ENCODE data around the gene SLC8A1. TPM values are rescaled to one million over a fixed set of nuclear protein-coding genes. Genes with fewer than 3 reads are reported as not detected.

Gene SLC8A1
- total and polyA plus RNA-seq, 2 donors (not counting 1 experiment from before 2014, with no cell fraction given) = 17.4 to 109 TPM

DNA sequence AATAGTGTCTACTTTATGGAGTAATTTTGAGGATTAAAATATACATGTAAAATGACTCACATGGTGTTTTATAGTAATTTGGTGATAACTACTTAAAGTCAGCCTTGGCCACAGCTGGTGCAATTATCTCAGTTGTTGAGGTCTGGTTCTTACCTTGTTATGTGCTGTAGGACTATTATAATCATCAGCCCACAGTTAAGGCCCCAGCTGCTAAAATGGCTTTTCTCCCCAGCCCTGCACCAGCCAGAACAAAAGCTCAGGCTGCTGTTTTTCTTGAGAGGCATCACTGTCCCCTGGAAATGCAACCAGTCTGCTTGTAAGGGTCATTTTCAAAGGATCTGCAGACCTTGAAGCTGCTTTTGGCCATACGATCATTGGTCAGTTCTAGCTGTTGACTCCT, 389.5 kb downstream of the SLC8A1 start:
- TF ChIP-seq EZH2 (IDR thresholded peaks at IDR 0.05; ENCODE audit: low read length, missing control alignments) = no peak
- TF ChIP-seq, protein P1, sequence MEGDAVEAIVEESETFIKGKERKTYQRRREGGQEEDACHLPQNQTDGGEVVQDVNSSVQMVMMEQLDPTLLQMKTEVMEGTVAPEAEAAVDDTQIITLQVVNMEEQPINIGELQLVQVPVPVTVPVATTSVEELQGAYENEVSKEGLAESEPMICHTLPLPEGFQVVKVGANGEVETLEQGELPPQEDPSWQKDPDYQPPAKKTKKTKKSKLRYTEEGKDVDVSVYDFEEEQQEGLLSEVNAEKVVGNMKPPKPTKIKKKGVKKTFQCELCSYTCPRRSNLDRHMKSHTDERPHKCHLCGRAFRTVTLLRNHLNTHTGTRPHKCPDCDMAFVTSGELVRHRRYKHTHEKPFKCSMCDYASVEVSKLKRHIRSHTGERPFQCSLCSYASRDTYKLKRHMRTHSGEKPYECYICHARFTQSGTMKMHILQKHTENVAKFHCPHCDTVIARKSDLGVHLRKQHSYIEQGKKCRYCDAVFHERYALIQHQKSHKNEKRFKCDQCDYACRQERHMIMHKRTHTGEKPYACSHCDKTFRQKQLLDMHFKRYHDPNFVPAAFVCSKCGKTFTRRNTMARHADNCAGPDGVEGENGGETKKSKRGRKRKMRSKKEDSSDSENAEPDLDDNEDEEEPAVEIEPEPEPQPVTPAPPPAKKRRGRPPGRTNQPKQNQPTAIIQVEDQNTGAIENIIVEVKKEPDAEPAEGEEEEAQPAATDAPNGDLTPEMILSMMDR (conservative IDR thresholded peaks at IDR 0.05 in 1 of 2, IDR thresholded peaks at IDR 0.05 in 1 of 2; ENCODE audit: low read depth in 1 of 2, low read length in 2 of 2) = no peak
- H3K4me1 ChIP-seq (ENCODE audit: control insufficient read depth, extremely low read depth, insufficient read depth, low read length) = no peaks in the 10 kb centered on the region
- no peak overlapping the region for H3K4me3 ChIP-seq (replicated peaks in 1 of 4; ENCODE audit: control extremely low read depth in 1 of 4, insufficient read depth in 1 of 4, low read depth in 3 of 4, low read length in 4 of 4)
- no peak overlapping the region for H3K4me2 ChIP-seq (ENCODE audit: extremely low read depth, insufficient read depth, low read length)
- no peak overlapping the region for H3K9ac ChIP-seq (ENCODE audit: insufficient read depth, low read length)
- no peak overlapping the region for H2AFZ ChIP-seq (ENCODE audit: low read length)
- H3K9me3 ChIP-seq (ENCODE audit: control insufficient read depth, insufficient read depth, low read depth, low read length) = no peaks in the 10 kb centered on the region
- DNase-seq (ENCODE audit: low read depth in 2 of 2) = no peak
- H3K36me3 ChIP-seq (ENCODE audit: control insufficient read depth, insufficient read depth, low read length) = no peaks in the 10 kb centered on the region
- no peaks in the 10 kb centered on the region for H3K27me3 ChIP-seq (ENCODE audit: control insufficient read depth, insufficient read depth, low read length)
- H3K27ac ChIP-seq (ENCODE audit: insufficient read depth, low read length) = no peak overlapping the region
- H4K20me1 ChIP-seq (ENCODE audit: control insufficient read depth, extremely low read depth, insufficient read depth, low read length) = no peaks in the 10 kb centered on the region
- H3K79me2 ChIP-seq (ENCODE audit: control insufficient read depth, insufficient read depth, low read length) = no peaks in the 10 kb centered on the region

DNA sequence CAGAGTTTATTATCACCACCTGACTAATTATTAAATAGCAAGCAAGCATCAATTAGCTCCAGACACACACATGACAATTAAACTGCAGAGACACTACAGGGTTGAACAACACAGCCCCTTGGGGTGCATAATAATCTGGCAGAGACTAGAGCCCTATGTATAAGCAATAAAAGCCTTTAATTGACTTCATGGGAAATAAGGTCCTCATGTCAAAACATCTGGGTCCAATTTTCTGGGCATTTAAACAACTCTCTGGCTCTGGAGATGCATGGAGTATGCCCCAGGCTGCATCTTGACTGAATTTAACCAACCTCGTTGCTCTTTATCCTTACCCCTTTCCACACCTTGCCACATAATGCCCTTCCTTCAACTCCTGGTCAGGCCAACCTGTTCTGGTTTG, 402.1 kb downstream of the SLC8A1 start:
- H3K9ac ChIP-seq (ENCODE audit: insufficient read depth, low read length) = no peak overlapping the region
- H4K20me1 ChIP-seq (ENCODE audit: control insufficient read depth, extremely low read depth, insufficient read depth, low read length) = no peaks in the 10 kb centered on the region
- H3K9me3 ChIP-seq (ENCODE audit: control insufficient read depth, insufficient read depth, low read depth, low read length) = no peaks in the 10 kb centered on the region
- no peak overlapping the region for H3K27ac ChIP-seq (ENCODE audit: insufficient read depth, low read length)
- H2AFZ ChIP-seq (ENCODE audit: low read length) = no peak overlapping the region
- H3K27me3 ChIP-seq (ENCODE audit: control insufficient read depth, insufficient read depth, low read length) = no peaks in the 10 kb centered on the region
- no peaks in the 10 kb centered on the region for H3K36me3 ChIP-seq (ENCODE audit: control insufficient read depth, insufficient read depth, low read length)
- H3K4me2 ChIP-seq (ENCODE audit: extremely low read depth, insufficient read depth, low read length) = no peak overlapping the region
- no peaks in the 10 kb centered on the region for H3K4me1 ChIP-seq (ENCODE audit: control insufficient read depth, extremely low read depth, insufficient read depth, low read length)
- DNase-seq (ENCODE audit: low read depth in 2 of 2) = no peak
- no peak overlapping the region for H3K4me3 ChIP-seq (replicated peaks in 1 of 4; ENCODE audit: control extremely low read depth in 1 of 4, insufficient read depth in 1 of 4, low read depth in 3 of 4, low read length in 4 of 4)
- H3K79me2 ChIP-seq (ENCODE audit: control insufficient read depth, insufficient read depth, low read length) = no peaks in the 10 kb centered on the region
- TF ChIP-seq, protein P1 (conservative IDR thresholded peaks at IDR 0.05 in 1 of 2, IDR thresholded peaks at IDR 0.05 in 1 of 2; ENCODE audit: low read depth in 1 of 2, low read length in 2 of 2) = no peak
- TF ChIP-seq EZH2 (IDR thresholded peaks at IDR 0.05; ENCODE audit: low read length, missing control alignments) = no peak

DNA sequence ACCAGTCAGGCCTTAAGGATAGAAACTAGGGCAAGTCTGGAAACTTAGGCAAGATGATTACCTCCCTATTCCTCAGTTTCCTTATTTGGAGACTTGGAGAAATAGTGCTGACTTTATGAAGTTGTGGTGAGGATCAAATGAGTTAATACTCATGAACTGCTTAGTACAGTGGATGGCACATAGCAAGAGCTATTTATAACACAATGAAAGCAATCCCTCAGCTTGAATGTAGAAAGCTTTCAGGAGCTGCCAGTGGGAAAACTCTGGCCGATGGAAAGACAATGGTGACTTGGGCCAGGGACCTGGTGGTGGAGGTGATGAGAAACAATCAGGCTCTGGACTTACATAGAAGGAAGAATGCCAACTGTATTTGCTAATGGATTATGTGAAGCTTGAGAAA, 403.4 kb downstream of the SLC8A1 start:
- H3K27me3 ChIP-seq (ENCODE audit: control insufficient read depth, insufficient read depth, low read length) = no peaks in the 10 kb centered on the region
- DNase-seq (ENCODE audit: low read depth in 2 of 2) = no peak
- H4K20me1 ChIP-seq (ENCODE audit: control insufficient read depth, extremely low read depth, insufficient read depth, low read length) = no peaks in the 10 kb centered on the region
- H3K4me3 ChIP-seq (replicated peaks in 1 of 4; ENCODE audit: control extremely low read depth in 1 of 4, insufficient read depth in 1 of 4, low read depth in 3 of 4, low read length in 4 of 4) = no peak overlapping the region
- H3K9ac ChIP-seq (ENCODE audit: insufficient read depth, low read length) = no peak overlapping the region
- H3K4me2 ChIP-seq (ENCODE audit: extremely low read depth, insufficient read depth, low read length) = no peak overlapping the region
- no peaks in the 10 kb centered on the region for H3K9me3 ChIP-seq (ENCODE audit: control insufficient read depth, insufficient read depth, low read depth, low read length)
- H3K36me3 ChIP-seq (ENCODE audit: control insufficient read depth, insufficient read depth, low read length) = no peaks in the 10 kb centered on the region
- TF ChIP-seq EZH2 (IDR thresholded peaks at IDR 0.05; ENCODE audit: low read length, missing control alignments) = no peak
- TF ChIP-seq, protein P1 (conservative IDR thresholded peaks at IDR 0.05 in 1 of 2, IDR thresholded peaks at IDR 0.05 in 1 of 2; ENCODE audit: low read depth in 1 of 2, low read length in 2 of 2) = no peak
- no peak overlapping the region for H2AFZ ChIP-seq (ENCODE audit: low read length)
- H3K79me2 ChIP-seq (ENCODE audit: control insufficient read depth, insufficient read depth, low read length) = no peaks in the 10 kb centered on the region
- H3K4me1 ChIP-seq (ENCODE audit: control insufficient read depth, extremely low read depth, insufficient read depth, low read length) = no peaks in the 10 kb centered on the region
- H3K27ac ChIP-seq (ENCODE audit: insufficient read depth, low read length) = no peak overlapping the region
